ENCODE results near the gene PATL1. TPM values are rescaled to one million over a fixed set of nuclear protein-coding genes. Genes with fewer than 3 reads are reported as not detected.
"Not testable (repeated sequence)": the region's sequence is repeated elsewhere in the genome, so short reads cannot be mapped to it uniquely, and the experiment has no call there.

Gene PATL1
- total RNA-seq, 1 donor from 2014 or later: 28.6 TPM

DNA sequence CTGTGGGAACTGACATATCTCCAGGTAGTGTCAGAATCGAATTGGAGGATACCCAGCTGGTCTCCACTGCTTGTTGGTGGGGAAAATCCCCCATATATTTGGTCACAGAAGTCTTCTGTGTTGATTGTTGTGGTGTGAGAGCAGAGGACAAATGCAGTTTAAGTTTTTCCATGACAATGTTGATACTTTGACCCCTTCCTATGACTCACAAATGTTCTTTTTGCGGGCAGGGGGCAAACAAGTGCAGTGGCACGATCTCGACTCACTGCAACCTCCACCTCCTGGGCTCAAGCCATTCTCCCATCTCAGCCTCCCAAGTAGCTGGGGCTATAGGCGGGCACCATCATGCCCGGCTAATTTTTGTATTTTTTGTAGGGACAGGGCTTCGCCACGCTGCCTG is 7.4 kb upstream of the PATL1 start:
- no peak for DNase-seq (ENCODE audit: low spot score)

DNA sequence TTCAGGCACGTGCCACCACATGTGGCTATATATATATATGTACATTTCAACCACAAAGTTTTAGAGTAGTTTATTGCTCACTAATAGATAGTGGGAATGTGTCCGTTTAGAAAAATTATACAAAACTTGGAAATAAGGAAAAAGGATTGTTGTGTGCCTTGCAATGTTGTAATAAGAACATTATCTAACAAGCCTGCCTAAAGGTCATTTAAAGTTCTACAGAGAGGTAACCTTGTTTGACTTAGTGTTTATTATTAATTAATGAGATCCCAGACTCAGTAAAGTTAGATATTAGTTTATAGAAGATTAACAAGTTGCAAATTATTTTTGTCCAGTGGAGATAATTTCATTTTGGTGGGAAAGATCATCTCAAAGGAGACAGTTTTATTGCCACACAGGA is 5.5 kb upstream of the PATL1 start:
- DNase-seq (ENCODE audit: low spot score): no peak

DNA sequence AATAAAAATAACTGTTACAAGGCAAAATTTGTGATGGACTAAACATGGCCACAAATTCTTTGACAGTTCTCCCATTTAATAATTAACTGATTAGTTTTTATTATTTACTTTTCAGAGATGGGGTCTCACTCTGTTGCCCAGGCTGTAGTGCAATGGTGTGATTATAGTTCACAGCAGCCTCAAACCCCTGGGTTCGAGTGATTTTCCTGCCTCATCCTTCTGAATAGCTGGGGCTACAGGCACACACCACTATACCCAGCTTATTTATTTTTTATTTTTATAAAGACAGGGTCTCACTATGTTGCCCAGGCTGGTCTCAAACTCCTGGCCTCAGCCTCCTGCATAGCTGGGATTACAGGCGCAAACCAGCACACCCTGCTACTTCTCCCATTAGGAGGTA is 4.5 kb upstream of the PATL1 start:
- DNase-seq (ENCODE audit: low spot score): no peak

DNA sequence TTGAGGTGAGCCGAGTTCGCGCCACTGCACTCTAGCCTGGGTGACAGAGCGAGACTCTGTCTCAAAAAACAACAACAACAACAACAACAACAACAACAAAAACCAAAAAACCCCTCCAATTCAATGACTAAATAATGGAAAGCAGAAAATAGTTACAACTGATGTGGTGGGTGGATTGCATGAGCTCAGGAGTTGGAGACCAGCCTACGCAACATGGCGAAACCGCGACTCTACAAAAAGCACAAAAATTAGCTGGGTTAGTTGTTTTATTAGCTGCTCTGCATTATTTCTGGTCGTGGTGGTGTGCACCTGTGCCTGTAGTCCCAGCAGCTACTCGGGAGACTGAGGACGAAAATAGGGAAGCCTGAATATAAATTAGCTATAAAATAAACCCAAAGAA is 2.6 kb upstream of the PATL1 start:
- no peak for DNase-seq (ENCODE audit: low spot score)

DNA sequence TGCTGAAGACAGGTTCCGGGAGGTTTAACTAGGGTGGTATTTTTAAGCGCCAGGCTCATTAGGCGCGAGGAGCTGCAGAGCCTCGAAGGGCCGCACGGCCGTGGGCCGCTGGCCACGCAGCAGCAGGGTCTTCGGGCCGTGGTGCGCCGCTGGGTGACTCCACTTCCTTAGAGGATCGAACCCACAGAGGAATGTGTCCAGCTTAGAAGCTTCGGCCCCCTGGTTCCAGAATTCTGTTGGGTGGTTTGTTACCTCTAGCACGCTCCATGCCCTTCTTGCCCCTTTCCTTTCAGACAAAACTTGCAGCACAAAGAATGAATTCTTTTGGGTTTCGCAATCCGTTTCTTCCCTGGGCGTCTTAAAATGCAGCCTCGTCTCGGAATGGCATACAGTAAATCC is 773 bp upstream of the PATL1 start:
- peak; percentile 41 for DNase-seq (ENCODE audit: low spot score)

DNA sequence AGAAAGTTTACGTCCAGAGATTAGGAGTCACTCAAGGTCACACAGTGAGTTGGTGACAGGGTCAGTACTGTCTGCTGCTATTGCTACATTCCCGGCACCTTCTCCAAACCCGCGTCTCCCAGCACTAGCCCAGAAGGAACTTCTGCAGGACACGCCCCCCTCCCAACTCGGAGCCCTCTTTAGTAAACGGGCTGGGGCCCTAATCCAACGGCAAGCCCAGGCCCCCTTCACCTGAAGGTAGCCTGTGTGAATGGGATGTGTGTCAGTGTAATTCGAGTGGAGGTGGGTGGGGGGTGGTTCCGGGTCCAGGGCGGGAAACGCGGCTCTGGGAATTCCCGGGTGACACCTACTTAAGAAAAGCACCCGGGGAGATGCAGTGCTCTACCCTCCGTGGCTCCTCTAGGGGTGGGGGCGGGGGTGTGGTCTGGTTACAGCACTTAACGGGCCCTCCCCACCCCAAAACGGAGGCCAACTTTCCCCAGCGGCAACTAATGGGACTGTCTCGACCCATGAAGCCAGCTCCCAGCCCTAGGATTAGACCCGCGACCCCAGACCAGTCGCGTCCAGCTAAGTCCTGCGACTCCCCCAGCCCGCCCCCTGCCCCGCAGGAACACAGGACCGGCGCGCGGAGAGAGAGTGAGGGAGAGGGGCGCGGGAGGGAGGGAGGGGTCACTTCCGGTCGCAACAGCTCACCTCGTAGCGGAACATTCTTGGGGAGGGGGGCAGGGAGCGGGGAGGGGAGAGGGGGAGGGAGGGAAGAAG is 468 bp downstream of the PATL1 start:
- DNase-seq (ENCODE audit: low spot score): peak; percentile 37

DNA sequence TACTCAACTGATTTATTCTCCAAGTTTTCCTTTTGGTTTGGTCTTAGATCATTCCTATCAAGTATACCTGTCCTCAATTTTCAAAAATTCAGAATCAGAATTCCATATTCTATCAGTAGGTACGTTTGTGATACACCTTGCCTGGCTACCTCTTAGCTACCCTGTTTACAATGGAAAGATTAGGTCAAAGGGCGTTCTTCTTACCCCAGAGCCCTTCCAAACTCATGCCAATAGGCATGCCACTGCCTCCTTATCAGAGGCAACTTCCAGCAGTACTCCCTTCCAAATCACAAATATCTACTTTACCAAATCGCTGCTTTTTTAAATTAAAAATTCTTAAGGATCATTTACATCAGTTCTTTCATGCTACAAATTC is 1.0 kb downstream of the PATL1 start:
- no peak for DNase-seq (ENCODE audit: low spot score)

DNA sequence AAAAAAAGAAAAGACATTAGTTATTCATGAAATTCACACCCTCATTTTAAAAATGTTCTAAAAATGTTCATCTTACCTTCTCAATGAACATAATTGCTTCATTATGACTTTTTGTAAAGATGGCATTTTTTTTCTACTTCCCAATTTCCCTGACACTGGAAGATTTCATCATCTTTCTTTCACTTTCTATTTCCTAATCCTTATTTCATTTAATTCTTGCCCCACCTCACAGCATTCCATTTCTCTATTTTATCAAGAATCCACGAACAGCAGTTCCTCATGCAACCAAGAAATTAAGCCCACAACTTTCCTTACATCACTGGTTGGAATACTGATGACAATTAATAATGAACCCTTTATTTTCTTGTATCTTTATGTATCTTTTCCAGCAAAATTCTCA is 1.9 kb downstream of the PATL1 start:
- no peak for DNase-seq (ENCODE audit: low spot score)

DNA sequence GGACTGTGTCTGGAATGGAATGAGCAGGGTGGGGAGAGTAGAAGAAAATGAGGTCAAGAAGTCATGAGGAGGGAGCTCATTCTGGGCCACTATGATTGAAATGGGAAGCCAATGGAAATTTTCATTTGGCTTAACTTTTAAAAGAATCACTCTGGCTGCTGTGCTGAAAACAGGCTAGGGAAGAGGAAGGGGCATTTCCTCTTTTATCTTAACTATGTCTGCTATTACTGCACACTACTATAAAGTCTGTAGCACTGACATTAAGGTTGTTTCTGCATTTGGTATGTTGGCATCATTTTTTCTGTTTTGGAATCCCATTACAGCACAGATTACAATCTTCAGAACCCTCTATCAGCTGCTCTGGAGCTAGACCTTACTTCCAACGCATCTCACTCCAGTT is 8.2 kb downstream of the PATL1 start:
- DNase-seq (ENCODE audit: low spot score): no peak

DNA sequence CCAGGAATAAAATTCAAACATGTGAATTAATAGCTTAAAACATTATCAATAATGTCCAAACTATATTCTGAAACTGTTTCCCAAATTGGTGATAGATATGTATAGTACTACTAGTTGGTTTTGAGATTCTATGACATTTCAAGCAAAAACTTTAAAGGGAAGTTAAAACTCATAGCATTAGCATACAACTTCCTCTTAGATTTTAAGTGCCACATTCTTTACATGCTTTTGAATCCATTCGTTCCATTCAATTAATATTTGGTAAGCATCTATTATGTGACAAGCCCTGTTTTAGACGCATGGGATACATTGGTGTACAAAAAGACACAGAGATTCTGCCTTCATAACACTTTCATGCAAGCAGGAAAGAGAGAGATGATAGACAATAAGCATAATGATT is 8.9 kb downstream of the PATL1 start:
- DNase-seq (ENCODE audit: low spot score): no peak

DNA sequence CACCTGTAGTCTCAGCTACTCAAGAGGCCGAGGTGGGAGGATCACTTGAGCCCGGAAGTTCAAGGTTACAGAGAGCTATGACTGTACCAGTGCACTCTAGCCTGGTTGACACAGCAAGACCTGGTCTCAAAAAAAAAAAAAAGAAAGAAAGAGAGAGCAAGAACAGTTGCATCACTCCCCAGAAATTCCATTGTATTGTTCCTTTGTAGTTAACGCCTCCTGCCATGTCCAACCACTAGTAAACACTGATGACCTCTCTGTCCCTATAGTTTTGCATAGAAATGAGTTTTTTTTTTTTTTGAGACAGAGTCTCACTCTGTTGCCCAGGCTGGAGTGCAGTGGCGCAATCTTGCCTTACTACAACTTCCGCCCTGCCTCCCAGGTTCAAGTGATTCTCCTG is 10.8 kb downstream of the PATL1 start:
- no peak for DNase-seq (ENCODE audit: low spot score)

DNA sequence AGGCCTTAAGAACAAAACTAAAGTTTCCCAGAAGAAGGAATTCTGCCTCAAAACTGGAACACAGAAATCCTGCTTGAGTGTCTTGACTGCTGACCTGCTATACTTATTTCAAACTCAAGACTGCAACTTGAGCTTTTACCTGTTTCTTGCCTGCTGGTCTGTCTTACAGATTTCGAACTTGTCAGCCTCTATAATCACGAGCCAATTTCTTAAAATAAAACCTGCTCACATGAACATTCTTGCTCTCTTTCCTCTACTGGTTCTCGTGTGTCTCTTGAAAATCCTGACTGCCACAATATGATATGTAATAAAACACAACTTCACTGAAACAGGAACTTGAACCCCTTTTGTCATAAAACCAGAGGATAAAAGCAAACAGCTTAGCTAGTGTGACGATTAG is 13.9 kb downstream of the PATL1 start:
- no peak for DNase-seq (ENCODE audit: low spot score)

DNA sequence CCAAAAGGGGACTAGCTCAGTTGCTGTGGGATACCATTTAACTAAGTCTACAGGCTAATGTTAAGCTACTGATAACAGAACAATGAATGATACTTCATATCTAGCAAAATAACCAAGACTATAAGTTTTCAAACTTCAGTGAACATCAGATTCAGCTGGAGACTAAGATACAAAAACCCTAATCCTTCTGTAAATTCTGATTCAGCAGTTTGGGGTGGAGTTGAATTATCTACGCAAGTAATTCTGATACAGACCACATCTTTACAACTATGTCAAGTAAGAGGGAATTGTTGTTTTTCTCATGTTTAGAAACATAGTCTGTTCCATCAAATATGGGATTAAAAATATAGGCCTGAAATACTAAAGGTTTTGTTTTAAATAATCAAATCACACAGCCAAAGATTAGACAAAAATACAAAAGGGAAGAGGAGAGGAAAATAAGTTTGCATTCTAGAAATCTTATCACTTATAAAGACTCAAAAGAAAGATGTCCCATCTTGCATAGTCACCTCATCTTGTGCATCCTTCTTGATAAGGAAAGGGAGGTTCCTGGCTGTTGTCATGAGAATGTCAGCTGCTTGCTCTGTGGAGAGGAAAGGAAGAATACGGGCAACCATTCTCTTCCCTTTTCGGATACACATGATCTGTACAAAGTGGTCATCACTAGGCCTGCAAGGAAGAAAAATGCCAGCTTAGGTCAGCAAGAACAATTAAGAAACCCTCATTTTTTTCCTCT is 21.4 kb downstream of the PATL1 start:
- DNase-seq (ENCODE audit: low spot score): no peak

DNA sequence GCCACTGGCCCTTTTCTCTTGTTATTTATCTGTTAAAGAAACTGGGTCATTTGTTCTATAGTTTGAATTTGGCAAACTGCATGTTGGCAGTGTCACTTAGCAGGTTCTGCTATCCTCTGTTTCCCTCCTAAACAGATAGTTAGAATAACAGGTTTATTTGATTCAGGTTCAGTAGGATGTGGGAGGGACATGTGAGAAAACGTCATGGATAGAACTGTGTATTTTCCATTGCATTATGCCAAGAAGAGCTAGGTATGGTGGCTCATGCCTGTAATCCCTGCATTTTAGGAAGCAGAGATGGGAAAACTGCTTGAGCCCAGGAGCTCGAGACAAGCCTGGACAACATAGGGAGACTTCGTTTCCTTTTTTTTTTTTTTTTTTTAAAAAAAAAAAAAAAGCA is 24.3 kb downstream of the PATL1 start:
- DNase-seq (ENCODE audit: low spot score): no peak

DNA sequence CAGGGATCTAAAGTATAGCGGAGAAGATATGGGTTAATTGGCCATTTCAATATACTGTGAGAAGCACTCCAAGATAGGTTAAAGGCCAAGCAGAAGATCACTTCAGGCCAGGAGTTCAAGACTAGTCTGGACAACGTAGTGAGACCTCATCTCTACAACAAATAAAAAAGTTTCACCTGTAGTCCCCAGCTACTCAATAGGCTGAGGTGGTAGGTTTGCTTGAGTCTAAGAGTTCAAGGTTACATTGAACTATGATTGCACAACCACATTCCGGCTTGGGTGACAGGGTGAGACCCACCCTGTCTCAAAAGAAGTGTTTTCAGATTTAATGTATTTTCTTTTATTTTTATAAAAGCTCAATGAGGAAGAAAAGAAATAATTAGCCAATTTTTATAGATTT is 25.4 kb downstream of the PATL1 start:
- DNase-seq (ENCODE audit: low spot score): no peak

DNA sequence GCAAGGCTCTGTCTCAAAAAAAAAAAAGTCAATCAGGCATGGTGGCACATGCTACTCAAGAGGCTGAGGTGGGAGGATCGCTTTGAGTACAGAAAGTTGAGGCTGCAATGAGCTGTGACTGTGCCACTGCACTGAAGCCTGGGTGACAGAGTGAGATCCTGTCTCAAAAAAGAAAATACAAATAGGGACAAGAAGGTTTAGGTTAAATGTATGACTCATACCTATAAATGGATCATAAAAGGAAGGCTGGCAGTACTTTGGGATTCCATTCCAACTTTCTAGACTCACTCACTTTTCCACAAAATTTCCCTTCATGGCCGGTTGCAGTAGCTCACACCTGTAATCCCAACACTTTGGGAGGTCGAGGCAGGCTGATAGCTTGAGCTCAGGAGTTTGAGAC is 27.7 kb downstream of the PATL1 start:
- DNase-seq (ENCODE audit: low spot score): no peak

DNA sequence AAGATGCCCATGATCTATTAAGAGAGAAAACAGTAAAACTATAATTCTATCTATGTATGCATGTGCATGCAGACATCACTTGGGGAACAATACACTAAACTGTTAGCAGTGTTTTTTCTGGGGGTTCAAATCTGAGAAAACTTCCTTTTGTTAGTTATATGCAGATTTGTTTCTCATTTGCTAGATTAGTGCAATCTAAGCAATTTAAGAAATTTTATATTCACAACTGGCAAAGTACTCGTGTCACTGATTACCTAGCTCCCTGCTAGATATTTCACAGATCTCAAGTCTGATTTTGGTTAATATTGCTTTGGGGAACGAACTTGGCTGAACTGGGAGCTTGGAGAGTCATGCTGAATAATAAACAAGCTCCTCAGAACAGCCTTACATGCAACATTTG is 38.3 kb downstream of the PATL1 start:
- DNase-seq (ENCODE audit: low spot score): no peak

DNA sequence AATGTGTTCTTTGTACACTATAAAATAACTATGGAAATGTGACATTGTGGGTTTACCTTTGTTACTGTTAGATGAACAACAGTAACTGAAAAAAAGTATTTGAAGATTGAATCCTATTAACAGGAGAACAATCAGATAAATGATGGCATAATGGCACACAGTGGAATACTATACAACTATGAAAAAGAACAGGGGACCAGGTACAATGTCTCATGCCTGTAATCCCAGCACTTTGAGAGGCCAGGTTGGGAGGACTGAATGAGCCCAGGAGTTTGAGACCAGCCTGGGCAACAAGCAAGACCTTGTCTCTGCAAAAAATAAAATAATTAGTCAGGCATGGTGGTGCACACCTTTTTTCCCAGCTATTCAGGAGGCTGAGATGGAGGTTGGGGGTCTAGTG is 38.8 kb downstream of the PATL1 start:
- no peak for DNase-seq (ENCODE audit: low spot score)

DNA sequence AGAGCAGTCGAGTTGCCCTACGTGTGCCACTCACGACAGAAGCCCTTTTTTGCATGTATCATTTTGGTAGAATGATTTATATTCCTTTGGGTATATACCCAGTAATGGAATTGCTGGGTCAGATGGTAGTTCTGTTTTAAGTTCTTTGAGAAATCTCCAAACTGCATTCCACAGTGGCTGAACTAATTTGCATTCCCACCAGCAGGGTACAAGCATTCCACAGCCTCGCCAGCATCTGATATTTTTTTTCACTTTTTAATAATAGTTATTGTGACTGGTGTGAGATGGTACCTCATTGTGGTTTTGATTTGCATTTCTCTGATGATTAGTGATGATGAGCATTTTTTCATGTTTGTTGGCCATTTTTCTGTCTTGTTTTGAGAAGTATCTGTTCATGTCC is 41.9 kb downstream of the PATL1 start:
- DNase-seq (ENCODE audit: low spot score): not testable (repeated sequence)

DNA sequence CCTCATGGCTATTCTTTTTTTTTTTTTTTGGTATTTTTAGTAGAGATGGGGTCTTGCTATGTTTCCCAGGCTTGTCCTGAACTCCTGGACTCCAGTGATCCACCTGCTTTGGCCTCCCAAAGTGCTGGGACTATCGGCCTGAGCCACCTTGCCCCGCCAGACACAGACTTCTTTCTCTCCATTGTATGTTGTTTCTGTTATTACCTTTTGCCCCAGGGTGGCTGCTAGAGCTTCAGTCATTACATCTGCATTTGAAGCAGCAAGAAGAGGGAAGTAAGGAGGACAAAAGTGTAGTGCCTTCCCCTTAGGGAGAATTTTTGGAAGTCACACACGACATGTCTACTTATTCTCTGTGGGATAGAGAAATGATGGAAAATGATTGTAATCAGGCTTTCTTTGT is 43.1 kb downstream of the PATL1 start:
- no peak for DNase-seq (ENCODE audit: low spot score)

DNA sequence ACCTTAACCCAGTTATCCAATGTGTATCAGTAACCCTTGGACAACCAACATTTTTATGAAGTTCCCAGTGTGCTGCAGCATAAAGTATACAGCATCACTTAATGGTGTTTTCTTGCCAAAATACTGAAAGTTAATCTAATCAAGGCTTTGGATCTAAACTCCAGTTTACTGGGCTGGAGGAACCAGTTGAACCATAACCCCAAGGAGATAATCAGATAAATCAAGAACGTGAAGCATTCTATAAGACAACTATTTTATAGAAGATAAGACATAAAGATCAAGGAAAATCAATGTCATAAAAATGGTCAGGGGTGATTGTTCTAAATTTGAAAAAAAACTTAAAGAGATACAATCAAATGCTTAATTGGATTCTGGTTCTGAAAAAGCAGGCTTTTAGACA is 51.0 kb downstream of the PATL1 start:
- DNase-seq (ENCODE audit: low spot score): no peak

DNA sequence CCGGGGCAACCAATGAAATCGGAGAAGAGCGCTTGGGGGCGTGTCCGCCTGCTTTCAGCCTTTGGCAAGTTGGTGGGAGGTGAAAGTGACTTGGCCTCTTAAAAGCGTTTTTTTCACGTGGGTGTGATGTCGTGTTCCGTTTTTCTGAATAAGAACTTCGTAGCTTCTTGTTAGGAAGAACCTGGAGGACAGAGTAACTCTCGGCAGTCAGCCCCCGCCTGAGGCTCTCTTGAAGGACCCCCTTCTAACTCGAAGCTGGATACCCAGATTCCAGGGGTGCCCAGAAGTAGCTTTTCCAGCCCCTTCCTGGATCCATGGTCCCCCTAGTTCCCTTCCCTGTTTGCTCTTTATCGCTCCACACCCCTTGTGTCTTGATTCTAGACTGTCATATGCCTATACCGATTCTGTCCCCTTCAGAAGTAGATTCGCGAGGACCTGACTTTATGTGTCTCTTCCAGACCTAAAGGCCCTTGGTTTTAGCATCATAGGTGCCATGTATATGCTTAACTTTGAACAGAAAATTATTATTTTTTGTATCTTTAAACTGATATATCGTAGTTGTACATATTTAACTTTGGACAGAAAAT is 52.3 kb downstream of the PATL1 start:
- no peak for DNase-seq (ENCODE audit: low spot score)

DNA sequence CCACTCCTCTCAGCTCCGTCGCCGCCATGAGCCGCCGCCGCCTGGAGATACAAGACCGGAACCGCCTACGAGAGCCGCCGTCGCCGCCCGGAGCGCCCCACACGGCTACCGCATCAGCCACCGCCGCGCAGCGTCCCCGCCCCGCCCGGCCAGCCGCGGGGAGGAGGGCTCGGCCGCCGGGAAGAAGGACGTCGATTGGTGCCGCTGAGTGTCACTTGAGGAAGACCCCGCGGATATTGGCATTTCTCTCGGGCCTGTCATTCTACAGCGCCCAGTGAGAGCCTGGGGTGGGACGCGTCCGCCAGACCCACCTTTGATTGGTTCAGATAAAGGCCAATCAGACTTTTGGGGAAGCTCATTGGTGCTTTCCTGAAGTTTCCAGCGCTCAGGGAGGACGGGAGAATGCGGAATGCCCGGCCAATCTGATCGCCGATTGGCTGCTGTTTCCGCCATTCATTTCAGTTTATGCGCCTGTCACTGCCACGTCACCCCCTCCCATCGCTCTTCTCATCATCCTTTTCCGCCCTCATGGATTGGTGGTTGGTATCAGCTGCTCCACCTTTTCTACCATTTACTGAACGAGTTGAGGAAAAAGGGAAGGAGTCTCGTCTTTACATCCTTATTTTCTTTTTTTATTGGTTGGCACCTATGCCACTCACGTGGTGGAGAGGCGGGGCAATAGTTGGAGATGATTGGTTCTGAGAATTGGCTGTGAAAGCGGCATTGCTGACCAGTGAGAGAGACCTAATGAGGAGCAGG is 53.0 kb downstream of the PATL1 start, which contains the start of gene OSBP:
OSBP (minus strand) TSS at position 138 of the 759 bp plus-strand sequence; CDS start at position 28, 110 bp downstream.
- peak; percentile 100 for DNase-seq (ENCODE audit: low spot score)
